Panc1 (cell line): ENCODE data around the gene FAT1. TPM values are rescaled to one million over a fixed set of nuclear protein-coding genes. Genes with fewer than 3 reads are reported as not detected.

Experiments
- ATAC-seq: fragments of 200-7000 bp; cut with Tn5 transposase; 2 replicates; pipeline ENCODE4 v1.9.1; 2020; ENCODE audit warnings: mild to moderate bottlenecking, moderate library complexity
- BruUV-seq: library from RNA; stranded (reverse); fragments of 400-500 nt; replicated peaks from 2 replicates; lab custom pipeline; 2021; lab: Mats Ljungman, UMichigan
- CTCF ChIA-PET: fragments of 300-600 bp; sonication (Branson Sonifier 250); formaldehyde crosslinking; loops from one replicate; lab custom pipeline; 2022; ENCODE audit warnings: antibody characterized with exemption; lab: Charles Lee
- POLR2A ChIA-PET: fragments of 300-600 bp; sonication (Branson Sonifier 250); formaldehyde crosslinking; loops from one replicate; lab custom pipeline; 2022; ENCODE audit warnings: antibody characterized with exemption; lab: Charles Lee
- DNase-seq: peaks from one replicate; pipeline ENCODE4 v3.0.0-alpha.2; 2010; ENCODE audit warnings: low read depth, low spot score
- H3K27ac ChIP-seq: 2 replicates; pipeline ENCODE4 v1.5.1; 2011; ENCODE audit warnings: mild to moderate bottlenecking, low read length, inconsistent platforms
- H3K27me3 ChIP-seq: fragments of 200-500 bp; sonication (Bioruptor generic); 2 replicates; pipeline ENCODE4 v1.6.0; 2014; ENCODE audit warnings: low read length, inconsistent platforms; ENCODE audit not compliant: control insufficient read depth, insufficient read depth
- H3K36me3 ChIP-seq: fragments of 200-500 bp; sonication (Bioruptor generic); 2 replicates; pipeline ENCODE4 v1.5.1; 2014; ENCODE audit warnings: inconsistent platforms, mild to moderate bottlenecking, low read length, moderate library complexity; ENCODE audit not compliant: control insufficient read depth, insufficient read depth
- H3K4me1 ChIP-seq: 2 replicates; pipeline ENCODE4 v1.5.1; 2011; ENCODE audit warnings: inconsistent platforms, mild to moderate bottlenecking, low read length, moderate library complexity; ENCODE audit not compliant: control insufficient read depth, insufficient read depth
- H3K4me3 ChIP-seq, 2 experiments: 2 replicates each; pipeline ENCODE4 v1.5.1; 2011 to 2012; ENCODE audit warnings: low read depth in 2 of 2, low read length in 2 of 2, mild to moderate bottlenecking in 2 of 2, inconsistent platforms in 1 of 2, moderate library complexity in 1 of 2
- H3K9me3 ChIP-seq: fragments of 200-500 bp; sonication (Bioruptor generic); 2 replicates; pipeline ENCODE4 v1.5.1; 2014; ENCODE audit warnings: low read depth, mild to moderate bottlenecking, inconsistent platforms, low read length, moderate library complexity; ENCODE audit not compliant: control insufficient read depth, insufficient read depth
- CTCF ChIP-seq: fragments of 450-650 bp; IDR thresholded peaks from 2 replicates; pipeline ENCODE4 v1.5.1; 2017; ENCODE audit warnings: mild to moderate bottlenecking
- POLR2AphosphoS5 ChIP-seq: IDR thresholded peaks from 2 replicates; pipeline ENCODE4 v1.6.1; 2012; ENCODE audit warnings: mild to moderate bottlenecking, low read depth, low read length, moderate library complexity
- REST ChIP-seq, 2 experiments: IDR thresholded peaks; 2 replicates each; pipeline ENCODE4 v1.6.1; 2011 to 2012; ENCODE audit warnings: low read depth in 2 of 2, control low read depth in 1 of 2, low read length in 1 of 2, mild to moderate bottlenecking in 1 of 2, moderate library complexity in 1 of 2; ENCODE audit not compliant: insufficient read depth in 1 of 2
- SIN3A ChIP-seq: IDR thresholded peaks from 2 replicates; pipeline ENCODE4 v1.6.1; 2012; ENCODE audit warnings: low read depth, mild to moderate bottlenecking, low read length, moderate library complexity, borderline replicate concordance; ENCODE audit not compliant: insufficient read depth
- TCF7L2 ChIP-seq: IDR thresholded peaks from 2 replicates; pipeline ENCODE4 v1.6.1; 2011; ENCODE audit warnings: mild to moderate bottlenecking, low read depth, low read length, inconsistent platforms
- in situ Hi-C: cut with HindIII; loops from 2 replicates; pipeline ENCODE4 v1.10.0; 2016; ENCODE audit warnings: low sequenced_read_pairs, low pct_unique_long_range_greater_than_20kb
- intact Hi-C: fragments of 100-400 bp; cut with micrococcal nuclease; formaldehyde crosslinking; loops from one replicate; pipeline ENCODE4 v1.10.0; 2022; ENCODE audit not compliant: unreplicated experiment
- total RNA-seq: library from RNA; stranded (reverse); gene quantifications from one replicate; pipeline ENCODE4 v1.2.1, GENCODE V29; 2021; ENCODE audit not compliant: unreplicated experiment

Gene FAT1
- total RNA-seq, 1 experiment from 2014 or later: 288 TPM

- in situ Hi-C loops: no loop called here
- intact Hi-C loops: loop anchor here (10.0 kb wide), 1 partner anchor 110 kb away; no protein-coding TSS in a partner anchor
- no peak overlapping the region for H3K27ac ChIP-seq
- DNase-seq (no peak), ATAC-seq (no peak)
- ChIA-PET POLR2A (no interaction called here), CTCF (no interaction called here)
- H3K27me3 ChIP-seq: no peaks in the 10 kb centered on the region
- no peak for TF ChIP-seq SIN3A
- H3K4me3 ChIP-seq: no peak overlapping the region
- BruUV-seq: no TSS peak
- peaks cover 23% of the 10 kb centered on the region for H3K36me3 ChIP-seq
- no peaks in the 10 kb centered on the region for H3K9me3 ChIP-seq
- H3K4me1 ChIP-seq: no peaks in the 10 kb centered on the region; the same call in 1 of the 2 replicates
These were observed 138.7 kb downstream of the FAT1 start for GRCh38 chr4:186584912-186585311.

- no peak overlapping the region for H3K27ac ChIP-seq
- no peak for ATAC-seq
- no peak for TF ChIP-seq CTCF
- no peak for TF ChIP-seq POLR2AphosphoS5
- TF ChIP-seq TCF7L2: no peak
- no peak for TF ChIP-seq REST (IDR thresholded peaks at IDR 0.05; ENCODE audit: insufficient read depth in 1 of 2, low read depth in 2 of 2, low read length in 1 of 2)
- TF ChIP-seq SIN3A: no peak
- POLR2A ChIA-PET: interaction anchor here (0.6 kb wide), 1 partner anchor 8 kb away, joined by 3 read pairs; no protein-coding TSS in a partner anchor
- CTCF ChIA-PET: no interaction called here
- no peaks in the 10 kb centered on the region for H3K27me3 ChIP-seq
- H3K9me3 ChIP-seq: no peaks in the 10 kb centered on the region
- no peak for DNase-seq
- no peak overlapping the region for H3K4me3 ChIP-seq
- peaks cover 11% of the 10 kb centered on the region for H3K36me3 ChIP-seq
- intact Hi-C loops (loop anchor here (10.0 kb wide), 1 partner anchor 107 kb away; no protein-coding TSS in a partner anchor), in situ Hi-C loops (no loop called here)
- no TSS peak for BruUV-seq
- H3K4me1 ChIP-seq: no peaks in the 10 kb centered on the region; the same call in 1 of the 2 replicates
These were observed 142.2 kb downstream of the FAT1 start for GRCh38 chr4:186581421-186581820.

- in situ Hi-C loops: no loop called here
- TF ChIP-seq SIN3A (no peak), POLR2AphosphoS5 (no peak), REST (IDR thresholded peaks at IDR 0.05; ENCODE audit: insufficient read depth in 1 of 2, low read depth in 2 of 2, low read length in 1 of 2) (no peak), CTCF (no peak), TCF7L2 (no peak)
- CTCF ChIA-PET: no interaction called here
- H3K4me3 ChIP-seq: no peak overlapping the region
- H3K9me3 ChIP-seq: no peaks in the 10 kb centered on the region
- no TSS peak for BruUV-seq
- DNase-seq (no peak), ATAC-seq (peak; percentile 31; the same call in 1 of the 2 replicates)
- peaks cover 11% of the 10 kb centered on the region for H3K36me3 ChIP-seq
- H3K27ac ChIP-seq: no peak overlapping the region
- POLR2A ChIA-PET: no interaction called here
- intact Hi-C loops: loop anchor here (10.0 kb wide), 1 partner anchor 106 kb away; no protein-coding TSS in a partner anchor
- H3K4me1 ChIP-seq: no peaks in the 10 kb centered on the region
- no peaks in the 10 kb centered on the region for H3K27me3 ChIP-seq
These were observed 143.0 kb downstream of the FAT1 start for GRCh38 chr4:186580669-186581068.
